ENCODE measurements around the gene WDR45B.
"Not testable (repeated sequence)": the region's sequence is repeated elsewhere in the genome, so short reads cannot be mapped to it uniquely, and the experiment has no call there.

The WDR45B gene

DNA sequence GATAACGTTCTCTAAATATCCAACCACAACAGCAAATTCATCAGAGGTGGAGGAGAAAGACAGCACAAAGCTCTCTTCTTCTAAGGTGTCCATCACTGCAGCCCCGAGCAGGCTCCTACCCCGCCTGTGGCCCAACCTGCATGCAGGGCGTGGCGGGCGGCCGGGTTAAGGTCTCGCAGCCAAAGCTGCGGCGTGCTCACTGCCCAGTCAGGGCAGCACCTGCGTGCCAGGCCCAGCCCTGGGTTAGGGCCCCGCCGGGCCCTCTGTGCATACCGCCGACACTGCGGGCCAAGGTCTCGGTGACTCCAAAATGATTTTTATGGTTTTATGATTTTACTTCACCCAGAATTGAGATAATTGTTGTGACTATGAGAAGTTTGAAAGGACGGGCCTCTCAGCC lies 70.9 kb downstream of the WDR45B start:
- no peak for DNase-seq

GRCh38 chr17:82575581-82576221 lies 72.5 kb downstream of the WDR45B start:
- DNase-seq: not testable (repeated sequence)

GRCh38 chr17:82574041-82574440 lies 74.2 kb downstream of the WDR45B start:
- no peak for DNase-seq

DNA sequence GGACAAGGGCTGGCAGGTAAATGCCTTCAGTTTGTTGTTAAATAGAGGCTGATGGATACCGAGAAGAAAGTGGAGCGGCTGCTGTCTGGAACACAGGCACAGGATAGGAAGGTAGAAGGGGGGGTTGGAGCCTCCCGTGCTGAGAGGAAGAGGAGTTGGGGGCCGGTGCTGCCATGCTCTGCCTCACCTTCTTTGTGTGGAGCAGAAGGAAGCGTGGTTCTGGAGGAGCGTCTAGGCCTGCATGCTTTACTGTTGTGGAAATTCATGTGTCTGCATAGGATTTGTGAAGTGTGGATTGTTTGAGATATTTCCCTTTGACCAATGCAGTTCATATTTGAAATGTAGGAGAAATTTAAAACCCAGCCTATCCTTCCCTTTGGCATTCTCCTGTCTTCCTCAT lies 76.4 kb downstream of the WDR45B start:
- DNase-seq: no peak

- DNase-seq: no peak
Measured at GRCh38 chr17:82570277-82570676, 78.0 kb downstream of the WDR45B start.

DNA sequence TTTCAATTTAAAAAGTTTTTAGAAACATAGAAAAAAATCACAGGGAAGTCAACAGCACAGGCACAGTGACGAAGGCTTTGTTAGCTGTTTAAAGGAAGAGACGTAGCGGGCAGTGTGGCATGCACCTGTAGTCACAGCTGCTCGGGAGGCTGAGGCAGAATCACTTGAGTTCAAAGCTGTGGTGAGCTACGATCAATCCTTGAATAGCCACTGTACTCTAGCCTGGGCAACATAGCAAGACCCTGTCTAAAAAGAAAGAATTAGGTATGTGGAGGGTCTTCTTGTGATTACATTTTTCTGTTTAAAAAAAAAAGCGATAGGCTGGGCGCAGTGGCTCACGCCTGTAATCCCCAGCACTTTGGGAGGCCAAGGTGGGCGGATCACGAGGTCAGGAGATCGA lies 78.6 kb downstream of the WDR45B start:
- DNase-seq: no peak

DNA sequence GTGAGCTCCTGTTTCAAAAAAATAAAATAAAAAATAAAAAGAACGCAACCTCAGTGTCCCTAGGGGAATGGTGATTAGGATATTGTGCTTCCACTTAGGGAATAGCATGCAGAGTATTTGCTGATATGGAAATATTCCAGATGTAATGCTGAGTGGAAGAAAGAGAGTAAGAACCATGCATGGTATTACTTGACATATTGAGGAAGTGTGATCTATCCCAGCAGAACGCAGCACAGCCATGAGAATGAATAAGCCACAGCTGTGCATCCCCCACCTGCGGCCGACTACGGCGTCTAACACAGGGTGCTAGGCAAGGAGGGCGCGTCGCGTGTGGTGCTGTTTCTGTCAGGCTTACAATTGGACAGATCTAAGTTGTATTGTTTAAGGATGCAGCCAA lies 79.2 kb downstream of the WDR45B start:
- no peak for DNase-seq

GRCh38 chr17:82567286-82567685 lies 81.0 kb downstream of the WDR45B start:
- DNase-seq: no peak

GRCh38 chr17:82566129-82566960 lies 81.9 kb downstream of the WDR45B start:
- no peak for DNase-seq

- no peak for DNase-seq
Measured at GRCh38 chr17:82565551-82565950, 82.7 kb downstream of the WDR45B start.
